MM.1S (cell line): Measurements from ENCODE around the gene SPEF2.

Experiments used
- DNase-seq: peaks from one replicate; pipeline ENCODE4 v3.0.0-alpha.2; 2015
- H2AFZ ChIP-seq: fragments of 300-600 bp; sonication (generic); 2 replicates; pipeline ENCODE4 v1.6.0; 2016; ENCODE audit warnings: antibody characterized with exemption, low read length
- H3F3A ChIP-seq: fragments of 300-600 bp; sonication (generic); 2 replicates; pipeline ENCODE4 v1.6.1; 2016; ENCODE audit warnings: mild to moderate bottlenecking, antibody characterized with exemption, low read length, moderate library complexity, mixed read lengths; ENCODE audit not compliant: insufficient read depth
- H3K27ac ChIP-seq: fragments of 300-600 bp; sonication (generic); 2 replicates; pipeline ENCODE4 v1.5.1; 2016; ENCODE audit warnings: mild to moderate bottlenecking, low read length
- H3K27me3 ChIP-seq: fragments of 300-600 bp; sonication (generic); replicated peaks from 2 replicates; pipeline ENCODE4 v1.6.0; 2016; ENCODE audit warnings: low read length; ENCODE audit not compliant: insufficient read depth
- H3K36me3 ChIP-seq: fragments of 300-600 bp; sonication (generic); replicated peaks from 2 replicates; pipeline ENCODE4 v1.6.1; 2016; ENCODE audit warnings: mild to moderate bottlenecking, low read length, mixed read lengths; ENCODE audit not compliant: insufficient read depth
- H3K4me1 ChIP-seq: fragments of 300-600 bp; sonication (generic); 2 replicates; pipeline ENCODE4 v1.6.1; 2016; ENCODE audit warnings: low read length, mixed read lengths
- H3K4me2 ChIP-seq: fragments of 300-600 bp; sonication (generic); 2 replicates; pipeline ENCODE4 v1.6.0; 2016; ENCODE audit warnings: low read depth, low read length
- H3K4me3 ChIP-seq: fragments of 300-600 bp; sonication (generic); 2 replicates; pipeline ENCODE4 v1.5.1; 2016; ENCODE audit warnings: low read length, mixed read lengths
- H3K79me2 ChIP-seq: fragments of 300-600 bp; sonication (generic); 2 replicates; pipeline ENCODE4 v1.6.1; 2016; ENCODE audit warnings: mixed run types, low read length, mixed read lengths
- H3K9ac ChIP-seq: fragments of 300-600 bp; sonication (generic); 2 replicates; pipeline ENCODE4 v1.6.1; 2016; ENCODE audit warnings: low read length, mixed read lengths
- H3K9me2 ChIP-seq: fragments of 300-600 bp; sonication (generic); replicated peaks from 2 replicates; pipeline ENCODE4 v1.6.1; 2016; ENCODE audit warnings: mild to moderate bottlenecking, low read length, mixed read lengths; ENCODE audit not compliant: insufficient read depth
- H3K9me3 ChIP-seq: fragments of 300-600 bp; sonication (generic); replicated peaks from 2 replicates; pipeline ENCODE4 v1.6.1; 2016; ENCODE audit warnings: mild to moderate bottlenecking, low read length, mixed read lengths; ENCODE audit not compliant: insufficient read depth
- H4K20me1 ChIP-seq: fragments of 300-600 bp; sonication (generic); 2 replicates; pipeline ENCODE4 v1.6.1; 2016; ENCODE audit warnings: mild to moderate bottlenecking, low read length, moderate library complexity, mixed read lengths; ENCODE audit not compliant: insufficient read depth
- EZH2 ChIP-seq: fragments of 300-600 bp; sonication (generic); optimal IDR thresholded peaks from 2 replicates; pipeline ENCODE3; 2017; ENCODE audit warnings: low read depth, mild to moderate bottlenecking, antibody characterized with exemption, low read length, mixed read lengths
- EZH2phosphoT487 ChIP-seq: fragments of 300-600 bp; sonication (generic); IDR thresholded peaks from 2 replicates; pipeline ENCODE4 v1.6.1; 2018; ENCODE audit warnings: antibody characterized with exemption, low read length
- TF ChIP-seq, protein P1 (sequence below): fragments of 300-600 bp; sonication (generic); IDR thresholded peaks from 2 replicates; pipeline ENCODE4 v1.5.1; 2016; ENCODE audit warnings: antibody characterized with exemption, low read length, mixed read lengths

Gene SPEF2

GRCh38 chr5:35765921-35766320, 148.3 kb downstream of the SPEF2 start:
- no peaks in the 10 kb centered on the region for H4K20me1 ChIP-seq
- no peak for DNase-seq
- no peaks in the 10 kb centered on the region for H3F3A ChIP-seq
- no peak overlapping the region for H2AFZ ChIP-seq
- no peaks in the 10 kb centered on the region for H3K9me2 ChIP-seq
- no peak overlapping the region for H3K4me3 ChIP-seq
- no peaks in the 10 kb centered on the region for H3K36me3 ChIP-seq
- no peaks in the 10 kb centered on the region for H3K27me3 ChIP-seq
- no peaks in the 10 kb centered on the region for H3K79me2 ChIP-seq
- no peak overlapping the region for H3K9ac ChIP-seq
- no peaks in the 10 kb centered on the region for H3K9me3 ChIP-seq
- no peak overlapping the region for H3K4me2 ChIP-seq
- H3K27ac ChIP-seq = no peak overlapping the region
- TF ChIP-seq, protein P1, sequence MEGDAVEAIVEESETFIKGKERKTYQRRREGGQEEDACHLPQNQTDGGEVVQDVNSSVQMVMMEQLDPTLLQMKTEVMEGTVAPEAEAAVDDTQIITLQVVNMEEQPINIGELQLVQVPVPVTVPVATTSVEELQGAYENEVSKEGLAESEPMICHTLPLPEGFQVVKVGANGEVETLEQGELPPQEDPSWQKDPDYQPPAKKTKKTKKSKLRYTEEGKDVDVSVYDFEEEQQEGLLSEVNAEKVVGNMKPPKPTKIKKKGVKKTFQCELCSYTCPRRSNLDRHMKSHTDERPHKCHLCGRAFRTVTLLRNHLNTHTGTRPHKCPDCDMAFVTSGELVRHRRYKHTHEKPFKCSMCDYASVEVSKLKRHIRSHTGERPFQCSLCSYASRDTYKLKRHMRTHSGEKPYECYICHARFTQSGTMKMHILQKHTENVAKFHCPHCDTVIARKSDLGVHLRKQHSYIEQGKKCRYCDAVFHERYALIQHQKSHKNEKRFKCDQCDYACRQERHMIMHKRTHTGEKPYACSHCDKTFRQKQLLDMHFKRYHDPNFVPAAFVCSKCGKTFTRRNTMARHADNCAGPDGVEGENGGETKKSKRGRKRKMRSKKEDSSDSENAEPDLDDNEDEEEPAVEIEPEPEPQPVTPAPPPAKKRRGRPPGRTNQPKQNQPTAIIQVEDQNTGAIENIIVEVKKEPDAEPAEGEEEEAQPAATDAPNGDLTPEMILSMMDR = no peak
- TF ChIP-seq EZH2 = no peak
- no peak for TF ChIP-seq EZH2phosphoT487
- H3K4me1 ChIP-seq = no peaks in the 10 kb centered on the region

DNA sequence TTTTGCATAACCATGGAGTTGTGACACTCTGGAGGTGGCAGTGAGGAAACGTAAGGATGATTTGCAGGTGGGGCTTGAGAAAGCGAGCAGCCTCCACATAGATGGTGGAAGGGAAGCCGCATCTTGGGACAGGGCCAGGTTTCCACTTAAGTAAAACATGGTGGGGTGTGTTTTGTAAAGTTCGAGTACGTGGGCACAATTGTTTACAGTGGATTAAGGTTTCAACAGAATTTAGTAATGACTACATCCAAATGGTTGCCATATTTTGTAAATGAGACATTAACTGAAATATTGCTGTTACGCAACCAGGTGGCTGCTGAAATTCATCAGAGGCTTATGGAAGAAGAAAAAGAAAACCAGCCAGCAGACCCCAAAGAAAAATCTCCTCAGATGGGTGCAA, 153.6 kb downstream of the SPEF2 start:
- no peaks in the 10 kb centered on the region for H3K36me3 ChIP-seq
- no peak overlapping the region for H2AFZ ChIP-seq
- H3F3A ChIP-seq = no peaks in the 10 kb centered on the region
- H3K4me2 ChIP-seq = no peak overlapping the region
- H4K20me1 ChIP-seq = no peaks in the 10 kb centered on the region
- no peaks in the 10 kb centered on the region for H3K4me1 ChIP-seq
- H3K9ac ChIP-seq = no peak overlapping the region
- no peak overlapping the region for H3K27ac ChIP-seq
- no peaks in the 10 kb centered on the region for H3K27me3 ChIP-seq
- DNase-seq = no peak
- TF ChIP-seq EZH2 (no peak), EZH2phosphoT487 (no peak)
- TF ChIP-seq, protein P1 = no peak
- no peaks in the 10 kb centered on the region for H3K9me3 ChIP-seq
- H3K9me2 ChIP-seq = no peaks in the 10 kb centered on the region
- H3K4me3 ChIP-seq = no peak overlapping the region
- H3K79me2 ChIP-seq = no peaks in the 10 kb centered on the region

DNA sequence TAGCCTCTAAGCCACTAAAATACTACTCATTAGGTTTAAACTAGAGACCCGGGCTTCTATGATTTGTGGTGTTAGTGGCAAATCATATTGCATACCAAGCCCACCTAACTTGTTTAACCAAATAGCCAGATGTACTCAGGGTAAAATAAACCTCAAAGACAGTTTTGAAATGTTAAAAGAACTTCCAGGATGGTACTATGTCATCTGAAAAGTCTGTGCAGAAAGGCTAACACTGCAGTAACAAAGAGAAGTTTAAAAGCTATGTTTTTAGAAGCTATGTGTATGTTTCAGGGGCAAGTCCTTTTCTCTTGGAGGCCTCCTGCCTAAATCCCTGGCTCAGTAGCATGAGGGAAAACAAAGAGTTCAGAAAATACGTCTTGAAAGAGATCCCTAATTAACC, 154.2 kb downstream of the SPEF2 start:
- no peaks in the 10 kb centered on the region for H3F3A ChIP-seq
- no peak for DNase-seq
- no peak overlapping the region for H2AFZ ChIP-seq
- H3K9me3 ChIP-seq = no peaks in the 10 kb centered on the region
- H3K9ac ChIP-seq = no peak overlapping the region
- H3K36me3 ChIP-seq = no peaks in the 10 kb centered on the region
- H3K4me1 ChIP-seq = no peaks in the 10 kb centered on the region
- no peaks in the 10 kb centered on the region for H3K9me2 ChIP-seq
- TF ChIP-seq EZH2 = no peak
- TF ChIP-seq, protein P1 = no peak
- H3K79me2 ChIP-seq = no peaks in the 10 kb centered on the region
- H3K4me2 ChIP-seq = no peak overlapping the region
- no peaks in the 10 kb centered on the region for H3K27me3 ChIP-seq
- H4K20me1 ChIP-seq = no peaks in the 10 kb centered on the region
- no peak overlapping the region for H3K4me3 ChIP-seq
- H3K27ac ChIP-seq = no peak overlapping the region
